Panc1 (cell line): ENCODE results near the gene C15orf39. TPM values are rescaled to one million over a fixed set of nuclear protein-coding genes. Genes with fewer than 3 reads are reported as not detected.

Source experiments
- ATAC-seq: fragments of 200-7000 bp; cut with Tn5 transposase; 2 replicates; pipeline ENCODE4 v1.9.1; 2020; ENCODE audit warnings: mild to moderate bottlenecking, moderate library complexity
- BruUV-seq: library from RNA; stranded (reverse); fragments of 400-500 nt; replicated peaks from 2 replicates; lab custom pipeline; 2021; lab: Mats Ljungman, UMichigan
- CTCF ChIA-PET: fragments of 300-600 bp; sonication (Branson Sonifier 250); formaldehyde crosslinking; loops from one replicate; lab custom pipeline; 2022; ENCODE audit warnings: antibody characterized with exemption; lab: Charles Lee
- POLR2A ChIA-PET: fragments of 300-600 bp; sonication (Branson Sonifier 250); formaldehyde crosslinking; loops from one replicate; lab custom pipeline; 2022; ENCODE audit warnings: antibody characterized with exemption; lab: Charles Lee
- DNase-seq: peaks from one replicate; pipeline ENCODE4 v3.0.0-alpha.2; 2010; ENCODE audit warnings: low read depth, low spot score
- H3K27ac ChIP-seq: 2 replicates; pipeline ENCODE4 v1.5.1; 2011; ENCODE audit warnings: mild to moderate bottlenecking, low read length, inconsistent platforms
- H3K27me3 ChIP-seq: fragments of 200-500 bp; sonication (Bioruptor generic); 2 replicates; pipeline ENCODE4 v1.6.0; 2014; ENCODE audit warnings: low read length, inconsistent platforms; ENCODE audit not compliant: control insufficient read depth, insufficient read depth
- H3K36me3 ChIP-seq: fragments of 200-500 bp; sonication (Bioruptor generic); 2 replicates; pipeline ENCODE4 v1.5.1; 2014; ENCODE audit warnings: inconsistent platforms, mild to moderate bottlenecking, low read length, moderate library complexity; ENCODE audit not compliant: control insufficient read depth, insufficient read depth
- H3K4me1 ChIP-seq: 2 replicates; pipeline ENCODE4 v1.5.1; 2011; ENCODE audit warnings: inconsistent platforms, mild to moderate bottlenecking, low read length, moderate library complexity; ENCODE audit not compliant: control insufficient read depth, insufficient read depth
- H3K4me3 ChIP-seq, 2 experiments: 2 replicates each; pipeline ENCODE4 v1.5.1; 2011 to 2012; ENCODE audit warnings: low read depth in 2 of 2, low read length in 2 of 2, mild to moderate bottlenecking in 2 of 2, inconsistent platforms in 1 of 2, moderate library complexity in 1 of 2
- H3K9me3 ChIP-seq: fragments of 200-500 bp; sonication (Bioruptor generic); 2 replicates; pipeline ENCODE4 v1.5.1; 2014; ENCODE audit warnings: low read depth, mild to moderate bottlenecking, inconsistent platforms, low read length, moderate library complexity; ENCODE audit not compliant: control insufficient read depth, insufficient read depth
- POLR2AphosphoS5 ChIP-seq: IDR thresholded peaks from 2 replicates; pipeline ENCODE4 v1.6.1; 2012; ENCODE audit warnings: mild to moderate bottlenecking, low read depth, low read length, moderate library complexity
- SIN3A ChIP-seq: IDR thresholded peaks from 2 replicates; pipeline ENCODE4 v1.6.1; 2012; ENCODE audit warnings: low read depth, mild to moderate bottlenecking, low read length, moderate library complexity, borderline replicate concordance; ENCODE audit not compliant: insufficient read depth
- TCF7L2 ChIP-seq: IDR thresholded peaks from 2 replicates; pipeline ENCODE4 v1.6.1; 2011; ENCODE audit warnings: mild to moderate bottlenecking, low read depth, low read length, inconsistent platforms
- in situ Hi-C: cut with HindIII; loops from 2 replicates; pipeline ENCODE4 v1.10.0; 2016; ENCODE audit warnings: low sequenced_read_pairs, low pct_unique_long_range_greater_than_20kb
- intact Hi-C: fragments of 100-400 bp; cut with micrococcal nuclease; formaldehyde crosslinking; loops from one replicate; pipeline ENCODE4 v1.10.0; 2022; ENCODE audit not compliant: unreplicated experiment
- total RNA-seq: library from RNA; stranded (reverse); gene quantifications from one replicate; pipeline ENCODE4 v1.2.1, GENCODE V29; 2021; ENCODE audit not compliant: unreplicated experiment
- TF ChIP-seq, protein P1 (sequence below), 2 experiments: IDR thresholded peaks; 2 replicates each; pipeline ENCODE4 v1.6.1; 2011 to 2012; ENCODE audit warnings: low read depth in 2 of 2, control low read depth in 1 of 2, low read length in 1 of 2, mild to moderate bottlenecking in 1 of 2, moderate library complexity in 1 of 2; ENCODE audit not compliant: insufficient read depth in 1 of 2
- TF ChIP-seq, protein P2 (sequence below): fragments of 450-650 bp; IDR thresholded peaks from 2 replicates; pipeline ENCODE4 v1.5.1; 2017; ENCODE audit warnings: mild to moderate bottlenecking

C15orf39 gene
- total RNA-seq, 1 experiment from 2014 or later, result 17.6 TPM

DNA sequence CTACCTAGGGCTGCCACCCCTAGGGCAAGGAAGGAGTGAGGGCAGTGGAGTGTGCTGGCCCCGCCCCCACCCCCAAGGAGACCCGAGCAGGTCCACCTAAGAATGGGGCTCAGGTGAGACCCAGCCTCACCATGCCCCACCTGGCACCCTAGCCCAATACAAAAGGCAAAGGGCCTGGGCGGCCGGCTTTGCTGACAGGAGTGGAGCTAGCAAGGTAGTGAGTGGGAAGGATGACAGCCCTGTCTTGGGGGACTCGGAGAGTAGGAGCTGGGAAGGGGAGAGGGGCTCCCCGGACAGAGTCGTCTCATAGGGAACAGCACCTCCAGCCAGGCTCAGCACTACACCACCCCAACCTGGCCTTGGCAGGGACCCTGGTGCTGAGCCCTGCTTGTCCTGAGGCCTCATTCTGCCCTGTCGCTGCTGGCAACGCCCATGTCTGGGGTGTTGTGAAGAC, 12.1 kb downstream of the C15orf39 start:
- Histone ChIP-seq H3K36me3 (no peaks in the 10 kb centered on the region), H3K4me1 (no peaks in the 10 kb centered on the region), H3K4me3 (no peak overlapping the region), H3K27me3 (no peaks in the 10 kb centered on the region), H3K9me3 (no peaks in the 10 kb centered on the region), H3K27ac (no peak overlapping the region)
- ATAC-seq (peak; percentile 23), DNase-seq (no peak)
- TF ChIP-seq POLR2AphosphoS5 (no peak; the same call in 1 of the 2 replicates), SIN3A (no peak), TCF7L2 (no peak)
- TF ChIP-seq, protein P1, sequence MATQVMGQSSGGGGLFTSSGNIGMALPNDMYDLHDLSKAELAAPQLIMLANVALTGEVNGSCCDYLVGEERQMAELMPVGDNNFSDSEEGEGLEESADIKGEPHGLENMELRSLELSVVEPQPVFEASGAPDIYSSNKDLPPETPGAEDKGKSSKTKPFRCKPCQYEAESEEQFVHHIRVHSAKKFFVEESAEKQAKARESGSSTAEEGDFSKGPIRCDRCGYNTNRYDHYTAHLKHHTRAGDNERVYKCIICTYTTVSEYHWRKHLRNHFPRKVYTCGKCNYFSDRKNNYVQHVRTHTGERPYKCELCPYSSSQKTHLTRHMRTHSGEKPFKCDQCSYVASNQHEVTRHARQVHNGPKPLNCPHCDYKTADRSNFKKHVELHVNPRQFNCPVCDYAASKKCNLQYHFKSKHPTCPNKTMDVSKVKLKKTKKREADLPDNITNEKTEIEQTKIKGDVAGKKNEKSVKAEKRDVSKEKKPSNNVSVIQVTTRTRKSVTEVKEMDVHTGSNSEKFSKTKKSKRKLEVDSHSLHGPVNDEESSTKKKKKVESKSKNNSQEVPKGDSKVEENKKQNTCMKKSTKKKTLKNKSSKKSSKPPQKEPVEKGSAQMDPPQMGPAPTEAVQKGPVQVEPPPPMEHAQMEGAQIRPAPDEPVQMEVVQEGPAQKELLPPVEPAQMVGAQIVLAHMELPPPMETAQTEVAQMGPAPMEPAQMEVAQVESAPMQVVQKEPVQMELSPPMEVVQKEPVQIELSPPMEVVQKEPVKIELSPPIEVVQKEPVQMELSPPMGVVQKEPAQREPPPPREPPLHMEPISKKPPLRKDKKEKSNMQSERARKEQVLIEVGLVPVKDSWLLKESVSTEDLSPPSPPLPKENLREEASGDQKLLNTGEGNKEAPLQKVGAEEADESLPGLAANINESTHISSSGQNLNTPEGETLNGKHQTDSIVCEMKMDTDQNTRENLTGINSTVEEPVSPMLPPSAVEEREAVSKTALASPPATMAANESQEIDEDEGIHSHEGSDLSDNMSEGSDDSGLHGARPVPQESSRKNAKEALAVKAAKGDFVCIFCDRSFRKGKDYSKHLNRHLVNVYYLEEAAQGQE (IDR thresholded peaks at IDR 0.05; ENCODE audit: insufficient read depth in 1 of 2, low read depth in 2 of 2, low read length in 1 of 2), result no peak
- TF ChIP-seq, protein P2, sequence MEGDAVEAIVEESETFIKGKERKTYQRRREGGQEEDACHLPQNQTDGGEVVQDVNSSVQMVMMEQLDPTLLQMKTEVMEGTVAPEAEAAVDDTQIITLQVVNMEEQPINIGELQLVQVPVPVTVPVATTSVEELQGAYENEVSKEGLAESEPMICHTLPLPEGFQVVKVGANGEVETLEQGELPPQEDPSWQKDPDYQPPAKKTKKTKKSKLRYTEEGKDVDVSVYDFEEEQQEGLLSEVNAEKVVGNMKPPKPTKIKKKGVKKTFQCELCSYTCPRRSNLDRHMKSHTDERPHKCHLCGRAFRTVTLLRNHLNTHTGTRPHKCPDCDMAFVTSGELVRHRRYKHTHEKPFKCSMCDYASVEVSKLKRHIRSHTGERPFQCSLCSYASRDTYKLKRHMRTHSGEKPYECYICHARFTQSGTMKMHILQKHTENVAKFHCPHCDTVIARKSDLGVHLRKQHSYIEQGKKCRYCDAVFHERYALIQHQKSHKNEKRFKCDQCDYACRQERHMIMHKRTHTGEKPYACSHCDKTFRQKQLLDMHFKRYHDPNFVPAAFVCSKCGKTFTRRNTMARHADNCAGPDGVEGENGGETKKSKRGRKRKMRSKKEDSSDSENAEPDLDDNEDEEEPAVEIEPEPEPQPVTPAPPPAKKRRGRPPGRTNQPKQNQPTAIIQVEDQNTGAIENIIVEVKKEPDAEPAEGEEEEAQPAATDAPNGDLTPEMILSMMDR, result no peak
- intact Hi-C loops, result no loop called here
- ChIA-PET POLR2A (interaction anchor here (0.7 kb wide), 1 partner anchor 218 kb away, joined by 4 read pairs; the partner anchor contains the start of gene SCAMP5), CTCF (no interaction called here)
- in situ Hi-C loops, result no loop called here
- BruUV-seq, result no TSS peak

DNA sequence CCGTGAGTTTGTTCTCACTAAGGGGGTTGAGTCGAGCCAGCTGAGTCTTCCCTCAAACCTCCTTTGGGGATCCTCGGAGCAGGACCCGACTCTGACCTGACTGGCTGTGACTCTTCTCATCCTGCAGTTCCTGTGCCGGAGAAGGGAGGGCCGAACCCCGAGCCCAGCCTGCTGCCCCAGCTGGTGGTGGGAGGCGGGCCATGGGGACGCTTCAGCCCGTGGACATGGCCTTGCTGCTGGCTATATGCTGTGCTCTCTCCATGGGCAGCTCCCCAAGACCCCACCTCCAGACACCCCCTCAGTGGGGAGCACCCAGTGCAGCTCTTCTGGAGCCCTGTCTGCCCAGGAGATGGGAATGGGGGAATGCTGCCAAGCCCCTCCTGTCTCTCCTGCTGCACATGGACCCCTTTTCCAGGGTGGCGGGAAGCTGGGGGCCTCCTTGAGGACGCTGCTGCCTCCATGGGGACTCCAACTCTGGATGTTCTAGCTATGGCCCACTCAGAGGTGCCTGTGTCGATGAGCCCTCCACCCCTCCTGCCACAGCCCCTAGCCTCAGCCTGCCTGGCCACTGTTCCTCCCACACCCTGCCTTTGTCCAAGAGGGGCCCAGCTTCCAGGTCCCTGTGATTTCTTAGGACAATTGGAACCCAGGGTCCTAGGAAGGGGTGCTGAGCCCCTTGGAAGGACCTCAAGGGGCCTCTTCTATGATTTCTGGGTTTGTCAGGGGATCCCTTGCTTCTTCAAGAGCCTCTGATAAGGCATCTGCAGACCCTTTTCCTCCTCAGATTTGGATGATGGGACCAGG, 12.8 kb downstream of the C15orf39 start:
- Histone ChIP-seq H3K27ac (no peak overlapping the region), H3K9me3 (no peaks in the 10 kb centered on the region), H3K4me1 (no peaks in the 10 kb centered on the region), H3K4me3 (no peak overlapping the region), H3K27me3 (no peaks in the 10 kb centered on the region), H3K36me3 (no peaks in the 10 kb centered on the region)
- ChIA-PET CTCF (no interaction called here), POLR2A (interaction anchor here (0.7 kb wide), 1 partner anchor 219 kb away, joined by 4 read pairs; the partner anchor contains the start of gene SCAMP5)
- peak; percentile 11; the same call in 1 of the 2 replicates for ATAC-seq
- intact Hi-C loops, result no loop called here
- in situ Hi-C loops, result no loop called here
- no peak for DNase-seq
- BruUV-seq, result no TSS peak
- TF ChIP-seq, protein P2, result no peak
- TF ChIP-seq TCF7L2 (no peak), POLR2AphosphoS5 (no peak)
